Keratinocyte (primary cell): Measurements from ENCODE around the gene LMNA.

ENCODE experiments used
- EZH2 ChIP-seq: IDR thresholded peaks from one replicate; pipeline ENCODE4 v1.6.1; 2012; ENCODE audit warnings: inconsistent platforms, mild to moderate bottlenecking, low read length, moderate library complexity
- TF ChIP-seq, protein P1 (sequence below), 3 experiments: IDR thresholded peaks in 1 of 3; conservative IDR thresholded peaks in 1 of 3; optimal IDR thresholded peaks in 1 of 3; 2 replicates in 2 of 3; 3 replicates in 1 of 3; pipeline versions ENCODE3 to v1.5.1; 2011; ENCODE audit warnings: low read length in 3 of 3, mild to moderate bottlenecking in 3 of 3, moderate library complexity in 2 of 3, control low read depth in 1 of 3, inconsistent platforms in 1 of 3; ENCODE audit not compliant: insufficient read depth in 2 of 3; ENCODE audit errors: extremely low read depth in 1 of 3

DNA sequence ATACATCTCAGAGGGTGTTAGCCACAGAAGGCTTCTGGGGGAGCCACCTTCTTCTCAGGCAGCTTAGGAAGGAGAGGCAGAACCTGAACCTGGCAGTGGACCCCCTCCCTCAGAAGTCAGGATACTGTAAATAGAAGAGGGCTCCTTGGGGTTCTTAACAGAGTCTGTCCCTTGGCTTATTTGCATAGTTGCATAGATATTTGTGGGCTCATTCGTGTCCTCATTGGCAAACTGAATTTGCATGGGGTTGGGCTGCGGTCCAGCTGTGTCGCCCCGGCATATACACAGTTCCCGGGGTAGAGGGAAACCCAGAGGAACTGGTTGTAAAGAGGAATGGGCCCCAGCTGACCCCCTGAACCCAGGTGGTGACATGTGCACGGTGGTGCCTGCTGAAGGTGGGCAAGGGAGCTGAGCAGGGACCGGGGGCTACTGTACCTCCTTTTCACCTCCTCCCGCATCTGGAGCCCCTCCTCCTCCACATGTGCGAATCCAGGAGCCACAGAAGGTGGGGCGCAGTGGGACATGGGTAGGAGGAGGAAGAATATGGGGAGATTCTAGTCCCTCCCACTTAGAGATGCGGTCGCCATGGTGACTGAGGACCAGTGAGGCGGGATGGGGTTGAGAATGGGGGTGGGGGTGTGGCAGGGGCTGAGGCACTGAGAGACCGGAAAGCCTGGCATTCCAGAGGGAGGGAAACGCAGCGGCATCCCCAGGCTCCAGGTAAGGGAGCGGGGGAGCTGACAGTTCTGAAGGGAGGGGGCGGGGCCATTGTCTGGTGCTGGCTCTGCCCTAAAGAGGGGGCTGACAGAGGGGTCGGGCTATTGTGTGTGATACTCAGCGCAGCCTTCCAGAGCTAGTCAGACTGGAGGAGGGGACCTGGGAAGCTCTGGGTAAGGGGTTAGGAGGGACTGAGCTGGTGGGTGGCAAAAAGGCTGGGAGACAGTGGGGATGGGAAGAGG, 35.1 kb downstream of the LMNA start:
- TF ChIP-seq, protein P1, sequence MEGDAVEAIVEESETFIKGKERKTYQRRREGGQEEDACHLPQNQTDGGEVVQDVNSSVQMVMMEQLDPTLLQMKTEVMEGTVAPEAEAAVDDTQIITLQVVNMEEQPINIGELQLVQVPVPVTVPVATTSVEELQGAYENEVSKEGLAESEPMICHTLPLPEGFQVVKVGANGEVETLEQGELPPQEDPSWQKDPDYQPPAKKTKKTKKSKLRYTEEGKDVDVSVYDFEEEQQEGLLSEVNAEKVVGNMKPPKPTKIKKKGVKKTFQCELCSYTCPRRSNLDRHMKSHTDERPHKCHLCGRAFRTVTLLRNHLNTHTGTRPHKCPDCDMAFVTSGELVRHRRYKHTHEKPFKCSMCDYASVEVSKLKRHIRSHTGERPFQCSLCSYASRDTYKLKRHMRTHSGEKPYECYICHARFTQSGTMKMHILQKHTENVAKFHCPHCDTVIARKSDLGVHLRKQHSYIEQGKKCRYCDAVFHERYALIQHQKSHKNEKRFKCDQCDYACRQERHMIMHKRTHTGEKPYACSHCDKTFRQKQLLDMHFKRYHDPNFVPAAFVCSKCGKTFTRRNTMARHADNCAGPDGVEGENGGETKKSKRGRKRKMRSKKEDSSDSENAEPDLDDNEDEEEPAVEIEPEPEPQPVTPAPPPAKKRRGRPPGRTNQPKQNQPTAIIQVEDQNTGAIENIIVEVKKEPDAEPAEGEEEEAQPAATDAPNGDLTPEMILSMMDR (optimal IDR thresholded peaks at IDR 0.05 in 1 of 3, IDR thresholded peaks at IDR 0.05 in 1 of 3, conservative IDR thresholded peaks at IDR 0.05 in 1 of 3; ENCODE audit: extremely low read depth in 1 of 3, insufficient read depth in 2 of 3, low read length in 3 of 3): no peak
- TF ChIP-seq EZH2: no peak
